Measurements from ENCODE around the gene SERPINE3.

Gene SERPINE3

DNA sequence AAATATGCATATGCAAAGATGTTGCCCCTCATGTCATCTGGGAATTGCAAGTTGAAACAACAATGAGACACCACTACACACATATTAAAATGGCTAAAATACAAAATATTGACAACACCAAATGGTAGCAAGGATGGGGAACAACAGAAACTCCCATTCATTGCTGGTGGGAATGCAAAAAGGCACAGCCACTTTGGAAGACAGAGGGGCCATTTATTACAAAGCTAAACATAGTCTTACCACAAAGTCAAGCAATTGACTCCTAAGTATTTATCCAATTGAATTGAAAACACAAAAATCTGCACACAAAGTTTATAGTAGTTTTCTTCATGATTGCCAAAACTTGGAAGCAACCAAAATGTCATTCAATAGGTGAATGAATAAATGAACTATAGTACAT lies 6.1 kb upstream of the SERPINE3 start:
- no peak for ATAC-seq
- TF ChIP-seq ARNTL (CRISPR knock-in tag; IDR thresholded peaks at IDR 0.05; ENCODE audit: borderline replicate concordance, low read depth) (no peak), ZFP3 (CRISPR knock-in tag; IDR thresholded peaks at IDR 0.05) (no peak), ZC3H10 (CRISPR knock-in tag; IDR thresholded peaks at IDR 0.05) (no peak), ZFP30 (CRISPR knock-in tag; IDR thresholded peaks at IDR 0.05) (no peak)

DNA sequence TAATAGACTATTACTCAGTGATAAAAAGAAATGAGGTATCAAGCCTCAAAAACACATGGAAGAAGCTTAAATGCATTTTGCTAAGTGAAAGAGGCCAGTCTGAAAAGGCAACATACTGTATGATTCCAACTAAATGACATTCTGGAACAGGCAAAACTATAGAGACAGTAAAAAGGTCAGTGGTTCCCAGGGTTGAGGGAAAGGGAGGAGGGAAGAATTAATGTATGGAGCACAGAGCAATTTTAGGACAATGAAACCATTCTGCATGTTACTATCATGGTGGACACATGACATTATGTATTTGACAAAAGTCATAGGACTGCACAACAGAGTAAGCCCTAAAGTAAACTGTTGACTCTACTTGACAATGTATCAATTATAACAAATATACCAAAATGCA lies 5.7 kb upstream of the SERPINE3 start:
- TF ChIP-seq ZC3H10 (CRISPR knock-in tag; IDR thresholded peaks at IDR 0.05) (no peak), PPARA (CRISPR knock-in tag; IDR thresholded peaks at IDR 0.05; ENCODE audit: borderline replicate concordance) (no peak), GLIS3 (CRISPR knock-in tag; IDR thresholded peaks at IDR 0.05) (no peak), OSR1 (CRISPR knock-in tag; IDR thresholded peaks at IDR 0.05) (no peak), TCF4 (CRISPR knock-in tag; IDR thresholded peaks at IDR 0.05; ENCODE audit: borderline replicate concordance) (no peak), ISL1 (CRISPR knock-in tag; IDR thresholded peaks at IDR 0.05) (no peak), CSDC2 (CRISPR knock-in tag; IDR thresholded peaks at IDR 0.05) (no peak), SNAI2 (CRISPR knock-in tag; IDR thresholded peaks at IDR 0.05) (no peak), ZNF565 (CRISPR knock-in tag; conservative IDR thresholded peaks at IDR 0.05; ENCODE audit: low read depth) (no peak), ZNF8 (CRISPR knock-in tag; IDR thresholded peaks at IDR 0.05) (no peak)
- TF ChIP-seq, protein P1, sequence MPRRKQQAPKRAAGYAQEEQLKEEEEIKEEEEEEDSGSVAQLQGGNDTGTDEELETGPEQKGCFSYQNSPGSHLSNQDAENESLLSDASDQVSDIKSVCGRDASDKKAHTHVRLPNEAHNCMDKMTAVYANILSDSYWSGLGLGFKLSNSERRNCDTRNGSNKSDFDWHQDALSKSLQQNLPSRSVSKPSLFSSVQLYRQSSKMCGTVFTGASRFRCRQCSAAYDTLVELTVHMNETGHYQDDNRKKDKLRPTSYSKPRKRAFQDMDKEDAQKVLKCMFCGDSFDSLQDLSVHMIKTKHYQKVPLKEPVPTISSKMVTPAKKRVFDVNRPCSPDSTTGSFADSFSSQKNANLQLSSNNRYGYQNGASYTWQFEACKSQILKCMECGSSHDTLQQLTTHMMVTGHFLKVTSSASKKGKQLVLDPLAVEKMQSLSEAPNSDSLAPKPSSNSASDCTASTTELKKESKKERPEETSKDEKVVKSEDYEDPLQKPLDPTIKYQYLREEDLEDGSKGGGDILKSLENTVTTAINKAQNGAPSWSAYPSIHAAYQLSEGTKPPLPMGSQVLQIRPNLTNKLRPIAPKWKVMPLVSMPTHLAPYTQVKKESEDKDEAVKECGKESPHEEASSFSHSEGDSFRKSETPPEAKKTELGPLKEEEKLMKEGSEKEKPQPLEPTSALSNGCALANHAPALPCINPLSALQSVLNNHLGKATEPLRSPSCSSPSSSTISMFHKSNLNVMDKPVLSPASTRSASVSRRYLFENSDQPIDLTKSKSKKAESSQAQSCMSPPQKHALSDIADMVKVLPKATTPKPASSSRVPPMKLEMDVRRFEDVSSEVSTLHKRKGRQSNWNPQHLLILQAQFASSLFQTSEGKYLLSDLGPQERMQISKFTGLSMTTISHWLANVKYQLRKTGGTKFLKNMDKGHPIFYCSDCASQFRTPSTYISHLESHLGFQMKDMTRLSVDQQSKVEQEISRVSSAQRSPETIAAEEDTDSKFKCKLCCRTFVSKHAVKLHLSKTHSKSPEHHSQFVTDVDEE (CRISPR knock-in tag; IDR thresholded peaks at IDR 0.05) = no peak
- TF ChIP-seq, protein P2, sequence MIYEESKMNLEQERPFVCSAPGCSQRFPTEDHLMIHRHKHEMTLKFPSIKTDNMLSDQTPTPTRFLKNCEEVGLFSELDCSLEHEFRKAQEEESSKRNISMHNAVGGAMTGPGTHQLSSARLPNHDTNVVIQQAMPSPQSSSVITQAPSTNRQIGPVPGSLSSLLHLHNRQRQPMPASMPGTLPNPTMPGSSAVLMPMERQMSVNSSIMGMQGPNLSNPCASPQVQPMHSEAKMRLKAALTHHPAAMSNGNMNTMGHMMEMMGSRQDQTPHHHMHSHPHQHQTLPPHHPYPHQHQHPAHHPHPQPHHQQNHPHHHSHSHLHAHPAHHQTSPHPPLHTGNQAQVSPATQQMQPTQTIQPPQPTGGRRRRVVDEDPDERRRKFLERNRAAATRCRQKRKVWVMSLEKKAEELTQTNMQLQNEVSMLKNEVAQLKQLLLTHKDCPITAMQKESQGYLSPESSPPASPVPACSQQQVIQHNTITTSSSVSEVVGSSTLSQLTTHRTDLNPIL (CRISPR knock-in tag; IDR thresholded peaks at IDR 0.05; ENCODE audit: low read depth) = no peak
- TF ChIP-seq, protein P3, sequence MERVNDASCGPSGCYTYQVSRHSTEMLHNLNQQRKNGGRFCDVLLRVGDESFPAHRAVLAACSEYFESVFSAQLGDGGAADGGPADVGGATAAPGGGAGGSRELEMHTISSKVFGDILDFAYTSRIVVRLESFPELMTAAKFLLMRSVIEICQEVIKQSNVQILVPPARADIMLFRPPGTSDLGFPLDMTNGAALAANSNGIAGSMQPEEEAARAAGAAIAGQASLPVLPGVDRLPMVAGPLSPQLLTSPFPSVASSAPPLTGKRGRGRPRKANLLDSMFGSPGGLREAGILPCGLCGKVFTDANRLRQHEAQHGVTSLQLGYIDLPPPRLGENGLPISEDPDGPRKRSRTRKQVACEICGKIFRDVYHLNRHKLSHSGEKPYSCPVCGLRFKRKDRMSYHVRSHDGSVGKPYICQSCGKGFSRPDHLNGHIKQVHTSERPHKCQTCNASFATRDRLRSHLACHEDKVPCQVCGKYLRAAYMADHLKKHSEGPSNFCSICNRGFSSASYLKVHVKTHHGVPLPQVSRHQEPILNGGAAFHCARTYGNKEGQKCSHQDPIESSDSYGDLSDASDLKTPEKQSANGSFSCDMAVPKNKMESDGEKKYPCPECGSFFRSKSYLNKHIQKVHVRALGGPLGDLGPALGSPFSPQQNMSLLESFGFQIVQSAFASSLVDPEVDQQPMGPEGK (CRISPR knock-in tag; IDR thresholded peaks at IDR 0.05; ENCODE audit: borderline replicate concordance) = no peak
- ATAC-seq = no peak

DNA sequence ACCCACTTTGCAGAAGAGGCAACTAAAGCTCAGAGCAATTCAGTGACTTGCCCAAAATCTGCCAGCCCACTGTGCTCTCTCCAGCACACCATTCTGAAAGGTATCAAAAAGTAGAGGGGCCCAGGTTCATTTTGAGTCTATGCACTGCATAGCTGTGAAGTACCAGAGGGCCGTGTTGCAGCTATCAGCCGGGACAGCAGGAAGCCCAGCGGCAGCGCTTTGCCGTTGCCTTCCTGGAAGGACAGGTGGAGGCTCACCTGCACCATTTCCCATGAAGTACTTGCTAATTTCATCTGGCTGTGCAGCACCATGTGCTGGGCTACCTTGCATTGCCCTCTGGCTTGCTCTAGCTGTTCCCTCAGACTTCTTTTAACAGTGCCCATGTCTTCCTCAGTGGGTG lies 2.7 kb upstream of the SERPINE3 start:
- ATAC-seq = no peak
- TF ChIP-seq ZNF70 (CRISPR knock-in tag; IDR thresholded peaks at IDR 0.05) = no peak
- no peak for TF ChIP-seq GLIS3 (CRISPR knock-in tag; IDR thresholded peaks at IDR 0.05)
- TF ChIP-seq, protein P1 (CRISPR knock-in tag; IDR thresholded peaks at IDR 0.05) = no peak
- TF ChIP-seq, protein P4, sequence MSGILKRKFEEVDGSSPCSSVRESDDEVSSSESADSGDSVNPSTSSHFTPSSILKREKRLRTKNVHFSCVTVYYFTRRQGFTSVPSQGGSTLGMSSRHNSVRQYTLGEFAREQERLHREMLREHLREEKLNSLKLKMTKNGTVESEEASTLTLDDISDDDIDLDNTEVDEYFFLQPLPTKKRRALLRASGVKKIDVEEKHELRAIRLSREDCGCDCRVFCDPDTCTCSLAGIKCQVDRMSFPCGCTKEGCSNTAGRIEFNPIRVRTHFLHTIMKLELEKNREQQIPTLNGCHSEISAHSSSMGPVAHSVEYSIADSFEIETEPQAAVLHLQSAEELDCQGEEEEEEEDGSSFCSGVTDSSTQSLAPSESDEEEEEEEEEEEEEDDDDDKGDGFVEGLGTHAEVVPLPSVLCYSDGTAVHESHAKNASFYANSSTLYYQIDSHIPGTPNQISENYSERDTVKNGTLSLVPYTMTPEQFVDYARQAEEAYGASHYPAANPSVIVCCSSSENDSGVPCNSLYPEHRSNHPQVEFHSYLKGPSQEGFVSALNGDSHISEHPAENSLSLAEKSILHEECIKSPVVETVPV (CRISPR knock-in tag; IDR thresholded peaks at IDR 0.05) = no peak
- TF ChIP-seq OSR1 (CRISPR knock-in tag; IDR thresholded peaks at IDR 0.05) = no peak
- TF ChIP-seq BACH2 (CRISPR knock-in tag; IDR thresholded peaks at IDR 0.05; ENCODE audit: borderline replicate concordance) = no peak
- TF ChIP-seq TCF4 (CRISPR knock-in tag; IDR thresholded peaks at IDR 0.05; ENCODE audit: borderline replicate concordance) = no peak
- no peak for TF ChIP-seq ZC3H10 (CRISPR knock-in tag; IDR thresholded peaks at IDR 0.05)
- no peak for TF ChIP-seq TOX (CRISPR knock-in tag; IDR thresholded peaks at IDR 0.05; ENCODE audit: borderline replicate concordance)
- no peak for TF ChIP-seq ARNTL (CRISPR knock-in tag; IDR thresholded peaks at IDR 0.05; ENCODE audit: borderline replicate concordance, low read depth)
- no peak for TF ChIP-seq ISL1 (CRISPR knock-in tag; IDR thresholded peaks at IDR 0.05)
- no peak for TF ChIP-seq ZNF8 (CRISPR knock-in tag; IDR thresholded peaks at IDR 0.05)
- TF ChIP-seq CSDC2 (CRISPR knock-in tag; IDR thresholded peaks at IDR 0.05) = no peak
- TF ChIP-seq, protein P5, sequence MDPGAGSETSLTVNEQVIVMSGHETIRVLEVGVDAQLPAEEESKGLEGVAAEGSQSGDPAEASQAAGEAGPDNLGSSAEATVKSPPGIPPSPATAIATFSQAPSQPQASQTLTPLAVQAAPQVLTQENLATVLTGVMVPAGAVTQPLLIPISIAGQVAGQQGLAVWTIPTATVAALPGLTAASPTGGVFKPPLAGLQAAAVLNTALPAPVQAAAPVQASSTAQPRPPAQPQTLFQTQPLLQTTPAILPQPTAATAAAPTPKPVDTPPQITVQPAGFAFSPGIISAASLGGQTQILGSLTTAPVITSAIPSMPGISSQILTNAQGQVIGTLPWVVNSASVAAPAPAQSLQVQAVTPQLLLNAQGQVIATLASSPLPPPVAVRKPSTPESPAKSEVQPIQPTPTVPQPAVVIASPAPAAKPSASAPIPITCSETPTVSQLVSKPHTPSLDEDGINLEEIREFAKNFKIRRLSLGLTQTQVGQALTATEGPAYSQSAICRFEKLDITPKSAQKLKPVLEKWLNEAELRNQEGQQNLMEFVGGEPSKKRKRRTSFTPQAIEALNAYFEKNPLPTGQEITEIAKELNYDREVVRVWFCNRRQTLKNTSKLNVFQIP (CRISPR knock-in tag; IDR thresholded peaks at IDR 0.05; ENCODE audit: borderline replicate concordance, low read depth) = no peak
- TF ChIP-seq ZFP30 (CRISPR knock-in tag; IDR thresholded peaks at IDR 0.05) = no peak
- no peak for TF ChIP-seq RARB (CRISPR knock-in tag; IDR thresholded peaks at IDR 0.05)
- TF ChIP-seq ZFP3 (CRISPR knock-in tag; IDR thresholded peaks at IDR 0.05) = no peak
- TF ChIP-seq, protein P3 (CRISPR knock-in tag; IDR thresholded peaks at IDR 0.05; ENCODE audit: borderline replicate concordance) = no peak
- no peak for TF ChIP-seq PPARA (CRISPR knock-in tag; IDR thresholded peaks at IDR 0.05; ENCODE audit: borderline replicate concordance)

Data from SK-N-SH treated with all-trans-retinoic acid at 6 μM for 48 hours (cell line).